ENCODE results near the gene RALB.

Gene RALB

GRCh38 chr2:120269076-120269744, 16.6 kb downstream of the RALB start:
- in situ Hi-C loops (cut with HindIII; ENCODE audit: low pct_ligation_motif_present, low sequenced_read_pairs), result no loop called here
- DNase-seq, result no peak
- TF ChIP-seq CTCF (IDR thresholded peaks at IDR 0.05; ENCODE audit: low read depth, low read length, missing control alignments), result no peak

GRCh38 chr2:120269816-120270215, 17.2 kb downstream of the RALB start:
- no peak for DNase-seq
- Histone ChIP-seq H3K4me3 (ENCODE audit: low read depth, low read length) (no peak overlapping the region), H3K27ac (no peak overlapping the region), H3K36me3 (replicated peaks) (no peaks in the 10 kb centered on the region), H3K27me3 (replicated peaks) (no peaks in the 10 kb centered on the region)
- TF ChIP-seq CTCF (IDR thresholded peaks at IDR 0.05; ENCODE audit: low read depth, low read length, missing control alignments), result no peak
- in situ Hi-C loops (cut with HindIII; ENCODE audit: low pct_ligation_motif_present, low sequenced_read_pairs), result no loop called here

More at GRCh38 chr2:120269076-120269744, 16.6 kb downstream of the RALB start:
- H3K36me3 ChIP-seq (replicated peaks), result no peaks in the 10 kb centered on the region
- H3K27ac ChIP-seq, result no peak overlapping the region
- H3K4me3 ChIP-seq (ENCODE audit: low read depth, low read length), result no peak overlapping the region
- H3K27me3 ChIP-seq (replicated peaks), result no peaks in the 10 kb centered on the region

- DNase-seq, result no peak
- Histone ChIP-seq H3K27ac (no peak overlapping the region), H3K27me3 (replicated peaks) (no peaks in the 10 kb centered on the region), H3K36me3 (replicated peaks) (no peaks in the 10 kb centered on the region), H3K4me3 (ENCODE audit: low read depth, low read length) (no peak overlapping the region)
- TF ChIP-seq CTCF (IDR thresholded peaks at IDR 0.05; ENCODE audit: low read depth, low read length, missing control alignments), result no peak
- in situ Hi-C loops (cut with HindIII; ENCODE audit: low pct_ligation_motif_present, low sequenced_read_pairs), result no loop called here
Observed at GRCh38 chr2:120271711-120272379, 19.2 kb downstream of the RALB start.

- no peaks in the 10 kb centered on the region for H3K27me3 ChIP-seq (replicated peaks)
- DNase-seq, result peak; percentile 35
- no peak for TF ChIP-seq CTCF (IDR thresholded peaks at IDR 0.05; ENCODE audit: low read depth, low read length, missing control alignments)
- no peak overlapping the region for H3K4me3 ChIP-seq (ENCODE audit: low read depth, low read length)
- H3K36me3 ChIP-seq (replicated peaks), result no peaks in the 10 kb centered on the region
- in situ Hi-C loops (cut with HindIII; ENCODE audit: low pct_ligation_motif_present, low sequenced_read_pairs), result no loop called here
- H3K27ac ChIP-seq, result no peak overlapping the region
Observed at GRCh38 chr2:120272763-120273481, 20.3 kb downstream of the RALB start.

GRCh38 chr2:120275617-120276400, 23.2 kb downstream of the RALB start:
- H3K27ac ChIP-seq, result no peak overlapping the region
- no peak for TF ChIP-seq CTCF (IDR thresholded peaks at IDR 0.05; ENCODE audit: low read depth, low read length, missing control alignments)
- DNase-seq, result no peak
- no peaks in the 10 kb centered on the region for H3K27me3 ChIP-seq (replicated peaks)
- H3K4me3 ChIP-seq (ENCODE audit: low read depth, low read length), result no peak overlapping the region
- in situ Hi-C loops (cut with HindIII; ENCODE audit: low pct_ligation_motif_present, low sequenced_read_pairs), result no loop called here
- H3K36me3 ChIP-seq (replicated peaks), result peaks cover 2% of the 10 kb centered on the region
